Hepatocyte (in vitro differentiated cells): Measurements from ENCODE around the gene JAK1. TPM values are rescaled to one million over a fixed set of nuclear protein-coding genes. Genes with fewer than 3 reads are reported as not detected.
"Not testable (repeated sequence)": the region's sequence is repeated elsewhere in the genome, so short reads cannot be mapped to it uniquely, and the experiment has no call there.

Source experiments
- DNase-seq: peaks from one replicate; pipeline ENCODE4 v3.0.0-alpha.2; 2016; ENCODE audit warnings: low spot score
- H2AFZ ChIP-seq: fragments of 200-600 bp; sonication (generic); 2 replicates; pipeline ENCODE4 v1.6.0; 2016; ENCODE audit warnings: antibody characterized with exemption, mild to moderate bottlenecking
- H3K27ac ChIP-seq: fragments of 200-600 bp; sonication (generic); 2 replicates; pipeline ENCODE4 v1.5.1; 2016; ENCODE audit warnings: mild to moderate bottlenecking
- H3K27me3 ChIP-seq: fragments of 200-600 bp; sonication (generic); 2 replicates; pipeline ENCODE4 v1.6.1; 2016
- H3K36me3 ChIP-seq: fragments of 200-600 bp; sonication (generic); replicated peaks from 2 replicates; pipeline ENCODE4 v1.5.1; 2016; ENCODE audit warnings: low read depth; ENCODE audit not compliant: insufficient read depth
- H3K4me1 ChIP-seq: fragments of 200-600 bp; sonication (generic); 2 replicates; pipeline ENCODE4 v1.5.1; 2016; ENCODE audit warnings: mild to moderate bottlenecking, moderate library complexity; ENCODE audit not compliant: insufficient read depth
- H3K4me2 ChIP-seq: fragments of 200-600 bp; sonication (generic); 2 replicates; pipeline ENCODE4 v1.6.0; 2016
- H3K4me3 ChIP-seq: fragments of 200-600 bp; sonication (generic); 2 replicates; pipeline ENCODE4 v1.5.1; 2016; ENCODE audit warnings: mild to moderate bottlenecking
- H3K79me2 ChIP-seq: fragments of 200-600 bp; sonication (generic); 2 replicates; pipeline ENCODE4 v1.6.0; 2017; ENCODE audit warnings: mild to moderate bottlenecking
- H3K9me2 ChIP-seq: fragments of 200-600 bp; sonication (generic); replicated peaks from 2 replicates; pipeline ENCODE4 v1.6.0; 2017; ENCODE audit warnings: mild to moderate bottlenecking; ENCODE audit not compliant: insufficient read depth
- H3K9me3 ChIP-seq: fragments of 200-600 bp; sonication (generic); 2 replicates; pipeline ENCODE4 v1.5.1; 2016; ENCODE audit warnings: low read depth, mild to moderate bottlenecking
- H4K20me1 ChIP-seq: fragments of 200-600 bp; sonication (generic); 2 replicates; pipeline ENCODE4 v1.6.0; 2016; ENCODE audit warnings: mild to moderate bottlenecking; ENCODE audit not compliant: insufficient read depth, poor library complexity, severe bottlenecking
- CTCF ChIP-seq: fragments of 200-600 bp; sonication (generic); IDR thresholded peaks from 2 replicates; pipeline ENCODE4 v1.5.1; 2016; ENCODE audit warnings: antibody characterized with exemption, mild to moderate bottlenecking; ENCODE audit not compliant: poor library complexity
- EZH2 ChIP-seq: fragments of 200-600 bp; sonication (generic); IDR thresholded peaks from 2 replicates; pipeline ENCODE4 v1.6.1; 2016; ENCODE audit warnings: antibody characterized with exemption, mild to moderate bottlenecking, borderline replicate concordance
- EZH2phosphoT487 ChIP-seq: fragments of 200-600 bp; sonication (generic); IDR thresholded peaks from one replicate; pipeline ENCODE4 v1.6.1; 2018; ENCODE audit warnings: antibody characterized with exemption, mild to moderate bottlenecking, low read depth, moderate library complexity; ENCODE audit not compliant: unreplicated experiment, severe bottlenecking
- WGBS: methylation state at CpG from one replicate; pipeline ENCODE4 v1.1.6; 2016; ENCODE audit warnings: low lambda C conversion rate; ENCODE audit errors: missing lambda C conversion rate; 5-methylcytosine and 5-hydroxymethylcytosine counted together
- polyA plus RNA-seq: library from polyadenylated mRNA; unstranded; fragments of >200 nt; fragmentation: Nextera tagmentation; extraction: Ambion mirVana; gene quantifications from 2 replicates; pipeline ENCODE4 v1.2.1, GENCODE V29; 2016
- total RNA-seq: library from RNA; depleted of rRNA; stranded (reverse); fragments of >200 nt; gene quantifications from 2 replicates; pipeline ENCODE4 v1.2.3, GENCODE V29; 2014

JAK1 gene
- total and polyA plus RNA-seq, 2 experiments from 2014 or later: 60.2 to 102 TPM

- no peaks in the 10 kb centered on the region for H3K79me2 ChIP-seq
- no peaks in the 10 kb centered on the region for H3K36me3 ChIP-seq
- TF ChIP-seq EZH2: no peak
- TF ChIP-seq EZH2phosphoT487: no peak
- TF ChIP-seq CTCF: no peak
- H3K4me2 ChIP-seq: peak overlapping the region; percentile 92
- peak overlapping the region; percentile 87 for H3K27ac ChIP-seq
- H3K9me3 ChIP-seq: no peaks in the 10 kb centered on the region
- DNase-seq: peak; percentile 85
- 2% methylated on average over 70 of the region's 72 CpGs for WGBS
- peaks cover 23% of the 10 kb centered on the region for H3K27me3 ChIP-seq
- H3K4me1 ChIP-seq: peaks cover 6% of the 10 kb centered on the region
- H3K4me3 ChIP-seq: peak overlapping the region; percentile 60
- peak overlapping the region; percentile 39 for H2AFZ ChIP-seq
- H3K9me2 ChIP-seq: no peaks in the 10 kb centered on the region
- H4K20me1 ChIP-seq: no peaks in the 10 kb centered on the region
Measured at GRCh38 chr1:65002508-65003315, 36.4 kb upstream of the JAK1 start.

DNA sequence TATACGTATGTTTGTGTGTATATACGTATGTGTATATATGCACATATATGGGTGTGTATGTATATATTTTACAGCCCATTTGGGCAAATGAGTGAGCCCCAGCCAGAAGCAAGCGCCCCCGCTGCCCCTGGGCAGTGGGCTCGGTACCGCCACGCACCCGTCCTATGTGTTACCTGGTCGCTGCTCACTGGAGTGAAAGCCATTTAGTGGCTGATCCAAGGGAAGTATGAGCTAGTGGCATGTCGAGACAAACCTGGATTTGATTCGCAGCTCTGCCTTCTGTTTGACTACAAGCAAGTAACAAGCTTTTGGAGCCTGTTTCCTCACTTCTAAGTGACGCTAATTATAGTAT is 35.8 kb upstream of the JAK1 start:
- peak overlapping the region; percentile 87 for H3K27ac ChIP-seq
- H3K4me3 ChIP-seq: peak overlapping the region; percentile 60
- H3K9me3 ChIP-seq: no peaks in the 10 kb centered on the region
- 49% methylated on average over 12 of the region's 12 CpGs for WGBS
- H3K36me3 ChIP-seq: no peaks in the 10 kb centered on the region
- peak overlapping the region; percentile 39 for H2AFZ ChIP-seq
- H4K20me1 ChIP-seq: no peaks in the 10 kb centered on the region
- no peaks in the 10 kb centered on the region for H3K79me2 ChIP-seq
- H3K27me3 ChIP-seq: peaks cover 23% of the 10 kb centered on the region
- H3K9me2 ChIP-seq: no peaks in the 10 kb centered on the region
- peak overlapping the region; percentile 92 for H3K4me2 ChIP-seq
- peaks cover 6% of the 10 kb centered on the region for H3K4me1 ChIP-seq
- TF ChIP-seq EZH2 (no peak), CTCF (no peak), EZH2phosphoT487 (no peak)
- DNase-seq: no peak

- Histone ChIP-seq H3K27ac (no peak overlapping the region), H3K9me3 (no peaks in the 10 kb centered on the region), H3K27me3 (peaks cover 23% of the 10 kb centered on the region), H3K4me1 (peaks cover 6% of the 10 kb centered on the region), H3K36me3 (no peaks in the 10 kb centered on the region), H3K79me2 (no peaks in the 10 kb centered on the region), H4K20me1 (no peaks in the 10 kb centered on the region), H3K9me2 (no peaks in the 10 kb centered on the region), H3K4me2 (peak overlapping the region; percentile 92), H3K4me3 (no peak overlapping the region), H2AFZ (peak overlapping the region; percentile 33)
- DNase-seq: peak; percentile 55
- TF ChIP-seq EZH2phosphoT487 (no peak), EZH2 (no peak), CTCF (no peak)
- WGBS: 28% methylated on average over 18 of the region's 18 CpGs
Measured at GRCh38 chr1:65001231-65001792, 35.0 kb upstream of the JAK1 start.

GRCh38 chr1:64998425-64998948 is 32.1 kb upstream of the JAK1 start:
- 96% methylated on average over 4 of the region's 4 CpGs for WGBS
- H3K4me1 ChIP-seq, H3K27ac ChIP-seq, H3K9me3 ChIP-seq, H3K4me3 ChIP-seq, H3K27me3 ChIP-seq, H3K79me2 ChIP-seq, H4K20me1 ChIP-seq, H3K36me3 ChIP-seq, H2AFZ ChIP-seq, H3K9me2 ChIP-seq, H3K4me2 ChIP-seq, DNase-seq: not testable (repeated sequence)
